ENCODE measurements around the gene VPS13A. TPM values are rescaled to one million over a fixed set of nuclear protein-coding genes. Genes with fewer than 3 reads are reported as not detected.

Gene VPS13A
- total RNA-seq, 1 donor from 2014 or later: 13.2 TPM

- DNase-seq (ENCODE audit: low read depth): no peak
- no peak for TF ChIP-seq CTCF (conservative IDR thresholded peaks at IDR 0.05; ENCODE audit: low read depth, low read length)
- H3K4me3 ChIP-seq (ENCODE audit: low read depth, low read length): no peak overlapping the region
Measured at GRCh38 chr9:77152289-77152688, 25.0 kb upstream of the VPS13A start.

DNA sequence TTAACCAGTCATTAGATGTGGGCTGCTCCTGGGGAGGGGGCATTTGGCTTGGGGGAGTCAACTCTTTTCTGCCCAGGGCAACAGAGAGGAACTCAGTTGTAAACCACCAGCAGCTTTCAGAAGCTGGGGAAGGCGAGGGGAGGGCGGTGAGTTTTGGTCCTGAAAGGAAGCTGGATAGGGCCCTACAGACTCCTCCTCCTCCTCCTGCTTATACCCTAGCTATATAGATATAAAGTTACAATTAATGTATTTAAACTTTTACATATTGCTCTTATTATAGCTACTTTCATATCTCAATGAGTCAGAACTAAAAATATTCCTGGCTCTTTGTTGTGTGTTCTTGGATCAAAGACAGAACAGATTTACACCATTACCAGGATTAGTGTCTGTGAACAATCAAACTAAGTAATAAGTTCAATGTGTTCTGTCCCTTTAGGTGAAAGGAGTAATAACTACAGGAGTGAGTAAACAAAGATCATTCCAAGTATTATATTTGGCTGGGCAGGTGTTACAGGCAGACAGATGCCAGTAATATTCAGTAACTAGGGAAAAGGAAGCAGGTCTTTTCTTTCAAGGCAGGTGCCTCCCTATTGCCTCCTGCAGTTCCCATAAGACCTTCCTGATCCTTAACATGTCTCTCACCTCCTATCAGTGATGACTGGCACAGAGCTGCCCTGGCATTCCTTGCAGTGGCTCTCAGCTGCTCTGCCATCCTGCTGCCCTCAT, 20.5 kb upstream of the VPS13A start:
- no peak overlapping the region for H3K4me3 ChIP-seq (ENCODE audit: low read depth, low read length)
- DNase-seq (ENCODE audit: low read depth): no peak
- TF ChIP-seq CTCF (conservative IDR thresholded peaks at IDR 0.05; ENCODE audit: low read depth, low read length): no peak

DNA sequence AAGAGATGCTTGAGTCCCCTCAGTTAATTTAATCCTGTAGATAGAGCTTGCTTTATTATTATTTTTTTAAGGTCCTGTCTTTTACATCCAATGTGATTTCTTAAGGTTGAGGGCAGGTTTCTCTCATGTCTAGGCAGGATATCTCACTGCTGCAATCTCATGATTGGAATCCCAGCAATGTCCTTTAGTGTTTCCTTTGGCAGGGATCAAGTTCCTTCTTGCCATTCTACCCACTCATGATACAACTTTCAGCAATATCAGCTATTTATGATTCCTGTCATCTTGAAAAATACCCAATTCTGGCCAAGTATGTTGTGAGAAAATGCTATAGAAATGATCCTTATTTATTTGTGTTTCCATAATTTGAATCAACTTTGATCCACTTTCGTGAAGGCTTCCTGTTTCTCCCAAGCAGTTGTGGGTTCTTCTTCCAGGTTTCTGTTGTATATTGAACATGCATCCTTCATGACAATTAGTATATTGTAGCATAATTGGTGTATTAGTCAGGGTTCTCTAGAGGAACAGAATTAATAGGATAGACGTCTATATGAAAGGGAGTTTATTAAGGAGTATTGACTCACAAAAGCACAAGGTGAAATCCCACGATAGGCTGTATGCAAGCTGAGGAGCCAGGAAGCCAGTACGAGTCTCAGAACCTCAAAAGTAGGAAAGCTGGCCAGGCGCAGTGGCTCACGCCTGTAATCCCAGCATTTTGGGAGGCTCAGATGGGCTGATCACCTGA, 18.4 kb upstream of the VPS13A start:
- TF ChIP-seq CTCF (conservative IDR thresholded peaks at IDR 0.05; ENCODE audit: low read depth, low read length): no peak
- DNase-seq (ENCODE audit: low read depth): no peak
- H3K4me3 ChIP-seq (ENCODE audit: low read depth, low read length): no peak overlapping the region

- H3K4me3 ChIP-seq (ENCODE audit: low read depth, low read length): no peak overlapping the region
- DNase-seq (ENCODE audit: low read depth): no peak
- TF ChIP-seq CTCF (conservative IDR thresholded peaks at IDR 0.05; ENCODE audit: low read depth, low read length): no peak
Measured at GRCh38 chr9:77161191-77161590, 16.1 kb upstream of the VPS13A start.

GRCh38 chr9:77161966-77162365, 15.4 kb upstream of the VPS13A start:
- no peak for DNase-seq (ENCODE audit: low read depth)
- no peak overlapping the region for H3K4me3 ChIP-seq (ENCODE audit: low read depth, low read length)
- TF ChIP-seq CTCF (conservative IDR thresholded peaks at IDR 0.05; ENCODE audit: low read depth, low read length): no peak

DNA sequence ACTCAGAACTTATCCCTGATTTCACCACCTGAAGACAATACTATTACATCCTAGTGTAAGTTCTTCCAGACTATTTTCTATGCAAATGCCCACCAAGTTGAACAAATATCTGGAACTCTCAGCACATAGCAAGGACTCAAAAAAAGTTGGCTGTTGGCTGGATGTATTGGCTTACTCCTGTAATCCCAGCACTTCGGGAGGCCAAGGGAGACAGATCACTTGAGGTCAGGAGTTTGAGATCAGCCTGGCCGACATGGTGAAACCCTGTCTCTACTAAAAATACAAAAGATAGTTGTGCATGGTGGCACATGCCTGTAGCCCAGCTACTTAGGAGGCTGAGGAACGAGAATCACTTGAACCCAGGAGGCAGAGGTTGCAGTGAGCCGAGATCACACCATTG, 15.0 kb upstream of the VPS13A start:
- no peak for TF ChIP-seq CTCF (conservative IDR thresholded peaks at IDR 0.05; ENCODE audit: low read depth, low read length)
- no peak overlapping the region for H3K4me3 ChIP-seq (ENCODE audit: low read depth, low read length)
- no peak for DNase-seq (ENCODE audit: low read depth)
